CD8-positive, alpha-beta memory T cell (primary cell): Measurements from ENCODE around the gene PTPRC. TPM values are rescaled to one million over a fixed set of nuclear protein-coding genes. Genes with fewer than 3 reads are reported as not detected.
A peak's percentile ranks its signal among the peaks of the same experiment; 100 is the strongest.

Source experiments
- CTCF ChIA-PET: fragments of 350-600 bp; sonication (Branson Sonifier 250); formaldehyde crosslinking; loops from one replicate; lab custom pipeline; 2021; ENCODE audit warnings: antibody characterized with exemption; lab: Charles Lee
- POLR2A ChIA-PET: fragments of 350-600 bp; sonication (Branson Sonifier 250); formaldehyde crosslinking; loops from one replicate; lab custom pipeline; 2021; ENCODE audit warnings: antibody characterized with exemption; lab: Charles Lee
- DNase-seq, 5 donors: peaks; one replicate each; pipeline versions ENCODE4 v3.0.0 to v3.0.0-alpha.2; 2020 to 2022; ENCODE audit warnings: mixed read lengths in 1 of 5
- H3K27ac ChIP-seq: one replicate; pipeline ENCODE4 v1.7.0; 2013; ENCODE audit warnings: low read depth, mild to moderate bottlenecking, low read length, moderate library complexity
- H3K27me3 ChIP-seq: 2 replicates; pipeline ENCODE4 v1.7.0; 2013; ENCODE audit warnings: low read length, mild to moderate bottlenecking; ENCODE audit not compliant: insufficient read depth, poor library complexity, severe bottlenecking
- H3K36me3 ChIP-seq: 2 replicates; pipeline ENCODE4 v1.7.0; 2013; ENCODE audit warnings: mild to moderate bottlenecking, low read length, moderate library complexity; ENCODE audit not compliant: insufficient read depth
- H3K4me1 ChIP-seq: 2 replicates; pipeline ENCODE4 v1.7.0; 2013; ENCODE audit warnings: mild to moderate bottlenecking, low read length, moderate library complexity; ENCODE audit not compliant: insufficient read depth
- H3K4me3 ChIP-seq: 2 replicates; pipeline ENCODE4 v1.7.0; 2013; ENCODE audit warnings: mild to moderate bottlenecking, low read length
- H3K9me3 ChIP-seq: 2 replicates; pipeline ENCODE4 v1.7.0; 2013; ENCODE audit warnings: mild to moderate bottlenecking, low read length
- H3K27ac Mint-ChIP-seq, 8 donors: one replicate each; pipeline ENCODE4 v1.8.0; 2020 to 2021; ENCODE audit warnings: mixed read lengths in 8 of 8, mild to moderate bottlenecking in 6 of 8, inconsistent platforms in 3 of 8, moderate library complexity in 3 of 8
- H3K27me3 Mint-ChIP-seq, 2 donors: one replicate each; pipeline ENCODE4 v1.8.0; 2020 to 2021; ENCODE audit warnings: mixed read lengths in 2 of 2, mild to moderate bottlenecking in 1 of 2, moderate library complexity in 1 of 2
- H3K36me3 Mint-ChIP-seq, 3 donors: one replicate each; pipeline ENCODE4 v1.8.0; 2020 to 2021; ENCODE audit warnings: mixed read lengths in 3 of 3, inconsistent platforms in 1 of 3, mild to moderate bottlenecking in 1 of 3
- H3K4me1 Mint-ChIP-seq, 3 donors: one replicate each; pipeline ENCODE4 v1.8.0; 2020 to 2021; ENCODE audit warnings: mixed read lengths in 3 of 3, inconsistent platforms in 1 of 3, mild to moderate bottlenecking in 1 of 3
- H3K4me3 Mint-ChIP-seq, 7 donors: one replicate each; pipeline ENCODE4 v1.8.0; 2020 to 2021; ENCODE audit warnings: mixed read lengths in 7 of 7, mild to moderate bottlenecking in 6 of 7, moderate library complexity in 4 of 7, inconsistent platforms in 2 of 7
- H3K9me3 Mint-ChIP-seq, 5 donors: one replicate each; pipeline ENCODE4 v1.8.0; 2020 to 2022; ENCODE audit warnings: mixed read lengths in 5 of 5, mild to moderate bottlenecking in 3 of 5, moderate library complexity in 2 of 5, inconsistent platforms in 1 of 5
- polyA plus RNA-seq: library from polyadenylated mRNA; unstranded; fragments of 300-500 nt; fragmentation: Illumina TruSeq; gene quantifications from one replicate; pipeline ENCODE4 v1.2.3, GENCODE V29; 2021
- total RNA-seq, 2 experiments: library from RNA; stranded (reverse); gene quantifications; one replicate each; pipeline ENCODE4 v1.2.3, GENCODE V29; 2021

PTPRC gene
- total and polyA plus RNA-seq, 3 experiments from 2014 or later: 311 to 1,381 (median 319) TPM

- Histone ChIP-seq H3K9me3 (no peaks in the 10 kb centered on the region), H3K4me1 (peaks cover 88% of the 10 kb centered on the region), H3K4me3 (peak overlapping the region; percentile 48), H3K27ac (peak overlapping the region; percentile 9), H3K36me3 (peaks cover 12% of the 10 kb centered on the region), H3K27me3 (no peaks in the 10 kb centered on the region)
- Mint-ChIP-seq H3K4me3 (peak overlapping the region; percentile 79 to 87 (median 83)), H3K9me3 (no peaks in the 10 kb centered on the region), H3K4me1 (peaks cover 75 to 98% (median 86%) of the 10 kb centered on the region in 3 donors), H3K36me3 (peaks cover 22 to 72% (median 27%) of the 10 kb centered on the region in 3 donors), H3K27ac (peak overlapping the region; percentile 91 to 98 (median 95)), H3K27me3 (no peaks in the 10 kb centered on the region)
- DNase-seq: no peak
- ChIA-PET CTCF (interaction anchor here (1.5 to 2.5 kb wide), 3 partner anchors 18 to 30 kb away, joined by 5 to 7 read pairs (median 6); no protein-coding TSS in a partner anchor), POLR2A (interaction anchor here (0.6 to 3.7 kb wide), 3 partner anchors 11 to 136 kb away, joined by 3 to 40 read pairs (median 3); no protein-coding TSS in a partner anchor)
Observed at GRCh38 chr1:198651650-198652400, 13.0 kb downstream of the PTPRC start.

DNA sequence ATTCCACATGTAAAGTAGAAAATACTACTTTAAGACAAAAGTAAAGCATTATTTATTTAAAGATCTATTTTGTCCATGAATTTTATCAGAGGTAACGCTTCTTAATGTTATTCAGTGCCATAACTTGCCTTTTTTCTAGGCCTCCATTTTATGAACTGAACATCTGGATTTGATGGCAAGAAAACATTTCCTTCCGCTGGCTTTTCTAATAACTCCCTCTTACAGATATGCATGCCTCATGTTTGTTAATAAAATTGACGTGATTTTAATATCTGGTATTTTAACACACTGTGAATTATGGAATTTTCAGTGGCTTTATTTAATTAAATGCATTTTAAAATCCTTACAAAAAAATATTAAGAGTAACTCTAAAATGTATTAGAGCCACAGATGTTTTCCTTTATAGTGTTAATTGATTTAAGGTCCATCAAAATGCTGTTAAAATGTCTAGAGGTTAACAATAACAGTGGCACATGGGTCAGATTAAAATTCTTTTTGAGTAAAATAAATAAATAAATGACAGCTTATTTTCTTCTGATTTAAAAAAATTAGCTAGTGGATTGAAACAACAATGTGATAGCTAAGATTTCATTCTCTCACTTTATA lies 15.1 kb downstream of the PTPRC start:
- ChIA-PET POLR2A (no interaction called here), CTCF (no interaction called here)
- DNase-seq: no peak
- peaks cover 11% of the 10 kb centered on the region for H3K36me3 ChIP-seq
- H3K27me3 ChIP-seq: no peaks in the 10 kb centered on the region
- no peaks in the 10 kb centered on the region for H3K27me3 Mint-ChIP-seq
- peaks cover 78 to 100% (median 91%) of the 10 kb centered on the region in 3 donors for H3K4me1 Mint-ChIP-seq
- peak overlapping the region in 5 of 7 donors; percentile 17 to 79 (median 44) for H3K4me3 Mint-ChIP-seq
- H3K27ac ChIP-seq: no peak overlapping the region
- no peaks in the 10 kb centered on the region for H3K9me3 ChIP-seq
- peaks cover 18 to 70% (median 26%) of the 10 kb centered on the region in 3 donors for H3K36me3 Mint-ChIP-seq
- H3K27ac Mint-ChIP-seq: peak overlapping the region in 7 of 8 donors; percentile 4 to 98 (median 76)
- H3K4me3 ChIP-seq: peak overlapping the region; percentile 2
- H3K9me3 Mint-ChIP-seq: no peaks in the 10 kb centered on the region
- peaks cover 91% of the 10 kb centered on the region for H3K4me1 ChIP-seq

DNA sequence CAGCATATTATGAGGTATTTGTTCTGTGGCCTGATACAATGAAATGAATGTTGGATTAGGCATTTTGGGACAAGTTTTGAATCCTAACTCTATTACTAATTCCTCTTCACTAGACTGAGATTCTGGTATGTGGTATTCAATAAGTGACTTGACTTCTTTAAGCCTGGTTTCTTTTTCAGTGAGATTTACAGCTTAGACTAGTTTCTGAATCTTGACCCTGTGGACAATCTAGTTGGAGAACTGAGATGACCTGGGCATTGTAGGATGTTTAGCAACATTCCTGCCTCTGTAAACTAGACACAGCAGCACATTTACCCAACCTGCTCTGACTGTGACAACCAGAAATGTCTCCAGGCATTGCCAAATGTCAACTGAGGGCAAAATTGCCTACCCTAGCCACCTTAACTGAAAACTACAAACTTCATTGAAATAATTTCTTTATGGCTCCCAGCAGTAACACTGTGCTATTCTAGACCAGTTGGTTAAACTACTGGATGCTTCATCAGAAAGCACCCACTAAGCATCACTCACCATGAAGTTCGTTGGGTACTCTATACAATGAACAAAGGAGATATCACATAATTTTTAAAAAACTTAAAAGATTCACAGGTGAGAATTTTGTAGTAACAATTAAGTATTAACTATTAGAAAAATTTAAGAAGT lies 16.8 kb downstream of the PTPRC start:
- Mint-ChIP-seq H3K4me1 (peaks cover 72 to 99% (median 89%) of the 10 kb centered on the region in 3 donors), H3K9me3 (no peaks in the 10 kb centered on the region), H3K27ac (peak overlapping the region; percentile 86 to 97 (median 95)), H3K27me3 (no peaks in the 10 kb centered on the region), H3K36me3 (peaks cover 4 to 63% (median 12%) of the 10 kb centered on the region in 3 donors), H3K4me3 (peak overlapping the region; percentile 65 to 84 (median 74))
- H3K4me1 ChIP-seq: peaks cover 89% of the 10 kb centered on the region
- H3K4me3 ChIP-seq: peak overlapping the region; percentile 42
- H3K27me3 ChIP-seq: no peaks in the 10 kb centered on the region
- no peaks in the 10 kb centered on the region for H3K9me3 ChIP-seq
- ChIA-PET CTCF (interaction anchor here (1.1 to 1.2 kb wide), 2 partner anchors 15 to 19 kb away, joined by 3 to 4 read pairs; no protein-coding TSS in a partner anchor), POLR2A (interaction anchor here (1.0 to 3.8 kb wide), 2 partner anchors 12 to 15 kb away, joined by 4 to 24 read pairs; no protein-coding TSS in a partner anchor)
- peaks cover 6% of the 10 kb centered on the region for H3K36me3 ChIP-seq
- no peak for DNase-seq
- H3K27ac ChIP-seq: no peak overlapping the region

GRCh38 chr1:198656500-198656932 lies 17.7 kb downstream of the PTPRC start:
- Histone ChIP-seq H3K4me3 (peak overlapping the region; percentile 57), H3K9me3 (no peaks in the 10 kb centered on the region), H3K27me3 (no peaks in the 10 kb centered on the region), H3K27ac (peak overlapping the region; percentile 64), H3K4me1 (peaks cover 89% of the 10 kb centered on the region), H3K36me3 (peaks cover 6% of the 10 kb centered on the region)
- Mint-ChIP-seq H3K4me1 (peaks cover 72 to 99% (median 87%) of the 10 kb centered on the region in 3 donors), H3K9me3 (no peaks in the 10 kb centered on the region), H3K36me3 (peaks cover 4 to 59% (median 12%) of the 10 kb centered on the region in 3 donors), H3K27me3 (no peaks in the 10 kb centered on the region), H3K27ac (peak overlapping the region; percentile 86 to 99 (median 96)), H3K4me3 (peak overlapping the region; percentile 72 to 82 (median 80))
- POLR2A ChIA-PET: interaction anchor here (0.7 to 3.8 kb wide), 13 partner anchors 11 to 1498 kb away, joined by 3 to 24 read pairs (median 4); no protein-coding TSS in a partner anchor
- CTCF ChIA-PET: interaction anchor here (0.9 to 3.2 kb wide), 9 partner anchors 10 to 134 kb away, joined by 3 to 13 read pairs (median 4); no protein-coding TSS in a partner anchor
- DNase-seq: peak; percentile 61 to 93 (median 86)

DNA sequence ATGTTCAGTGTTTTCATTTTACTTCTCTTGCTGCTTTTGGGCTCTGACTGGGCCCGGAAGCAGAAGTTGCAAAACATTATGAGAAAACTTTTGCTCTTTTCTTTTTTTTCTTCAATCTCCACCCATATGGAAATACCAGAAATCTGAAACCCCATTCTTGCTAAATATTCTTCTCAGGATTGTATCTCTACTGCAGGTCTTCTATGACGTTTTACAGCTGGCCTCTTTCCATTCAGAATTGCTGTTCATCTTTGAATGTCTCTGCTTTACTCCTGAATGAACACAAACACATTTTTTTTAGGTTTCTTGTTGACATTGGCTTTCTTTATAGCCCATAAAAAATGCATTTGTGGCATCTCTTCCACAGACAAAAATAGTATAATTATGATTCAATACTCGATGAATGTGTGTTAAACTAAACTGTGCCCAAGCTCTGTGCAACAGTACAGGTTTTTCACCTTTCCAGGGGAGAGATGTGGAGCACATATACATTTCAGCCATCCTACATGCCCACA lies 18.8 kb downstream of the PTPRC start:
- Mint-ChIP-seq H3K4me1 (peaks cover 70 to 99% (median 86%) of the 10 kb centered on the region in 3 donors), H3K27ac (peak overlapping the region; percentile 84 to 98 (median 94))
- H3K4me3 ChIP-seq: peak overlapping the region; percentile 37

GRCh38 chr1:198660341-198661261 lies 21.8 kb downstream of the PTPRC start:
- Histone ChIP-seq H3K4me1 (peaks cover 85% of the 10 kb centered on the region), H3K27ac (no peak overlapping the region), H3K36me3 (peaks cover 1% of the 10 kb centered on the region), H3K9me3 (no peaks in the 10 kb centered on the region), H3K4me3 (peak overlapping the region; percentile 2), H3K27me3 (no peaks in the 10 kb centered on the region)
- no peaks in the 10 kb centered on the region for H3K27me3 Mint-ChIP-seq
- ChIA-PET CTCF (interaction anchor here (0.9 to 1.0 kb wide), 3 partner anchors 11 to 138 kb away, joined by 3 to 4 read pairs (median 3); no protein-coding TSS in a partner anchor), POLR2A (interaction anchor here (0.5 to 1.0 kb wide), 3 partner anchors 11 to 1013 kb away, joined by 3 to 6 read pairs (median 4); no protein-coding TSS in a partner anchor)
- H3K9me3 Mint-ChIP-seq: no peaks in the 10 kb centered on the region
- peak in 2 of 5 donors; percentile 53 to 60 for DNase-seq
- peaks cover 10 to 61% (median 20%) of the 10 kb centered on the region in 3 donors for H3K36me3 Mint-ChIP-seq
- H3K4me1 Mint-ChIP-seq: peaks cover 76 to 96% (median 87%) of the 10 kb centered on the region in 3 donors
- peak overlapping the region; percentile 38 to 78 (median 66) for H3K4me3 Mint-ChIP-seq
- H3K27ac Mint-ChIP-seq: peak overlapping the region; percentile 5 to 95 (median 80)

More for the DNA sequence above, 18.8 kb downstream of the PTPRC start:
- Histone ChIP-seq H3K27me3 (no peaks in the 10 kb centered on the region), H3K9me3 (no peaks in the 10 kb centered on the region), H3K27ac (peak overlapping the region; percentile 41), H3K36me3 (peaks cover 6% of the 10 kb centered on the region), H3K4me1 (peaks cover 88% of the 10 kb centered on the region)
- Mint-ChIP-seq H3K36me3 (peaks cover 4 to 54% (median 12%) of the 10 kb centered on the region in 3 donors), H3K27me3 (no peaks in the 10 kb centered on the region), H3K9me3 (no peaks in the 10 kb centered on the region), H3K4me3 (peak overlapping the region; percentile 63 to 85 (median 78))
- POLR2A ChIA-PET: interaction anchor here (0.7 to 3.8 kb wide), 8 partner anchors 9 to 138 kb away, joined by 3 to 24 read pairs (median 4); no protein-coding TSS in a partner anchor
- DNase-seq: peak in 4 of 5 donors; percentile 23 to 74 (median 57)
- CTCF ChIA-PET: interaction anchor here (0.9 to 3.2 kb wide), 6 partner anchors 18 to 135 kb away, joined by 3 to 13 read pairs (median 4); no protein-coding TSS in a partner anchor
